HCT116 (cell line): Measurements from ENCODE around the gene MCC. TPM values are rescaled to one million over a fixed set of nuclear protein-coding genes. Genes with fewer than 3 reads are reported as not detected.

Experiments
- ATAC-seq: fragments of 200-7000 bp; cut with Tn5 transposase; 2 replicates; pipeline ENCODE4 v1.9.1; 2020; ENCODE audit warnings: mild to moderate bottlenecking, moderate library complexity
- BruUV-seq: library from RNA; stranded (reverse); fragments of 400-500 nt; replicated peaks from 2 replicates; lab custom pipeline; 2021; lab: Mats Ljungman, UMichigan
- CTCF ChIA-PET: fragments of 300-600 bp; sonication (Branson Sonifier 250); formaldehyde crosslinking; loops from one replicate; lab custom pipeline; 2021; ENCODE audit warnings: antibody characterized with exemption; lab: Charles Lee
- POLR2A ChIA-PET: fragments of 300-600, 350-600 bp; sonication (Branson Sonifier 250); formaldehyde crosslinking; loops from one replicate; lab custom pipeline; 2021; ENCODE audit warnings: antibody characterized with exemption; lab: Charles Lee
- RAD21 ChIA-PET, 2 experiments: fragments of 300-600 bp; sonication (Branson Sonifier 250); formaldehyde crosslinking; loops; one replicate each; lab custom pipeline; 2023; ENCODE audit warnings: low total read pairs in 2 of 2; ENCODE audit not compliant: uncharacterized antibody in 2 of 2, unreplicated experiment in 2 of 2, low non-redundant PET in 1 of 2; lab: Charles Lee
- DNase-seq: peaks from one replicate; pipeline ENCODE4 v3.0.0-alpha.2; 2010; ENCODE audit warnings: low read depth, low spot score
- H2AFZ ChIP-seq: fragments of 200-600 bp; shearing (Covaris generic), sonication (generic); 2 replicates; pipeline ENCODE4 v1.6.1; 2017; ENCODE audit warnings: low read depth, mixed run types, mixed read lengths, antibody characterized with exemption, low read length; ENCODE audit not compliant: poor library complexity, severe bottlenecking
- H3K27ac ChIP-seq: 2 replicates; pipeline ENCODE4 v1.5.1; 2012; ENCODE audit warnings: low read depth, low read length
- H3K27me3 ChIP-seq: fragments of 200-600 bp; sonication (generic); 2 replicates; pipeline ENCODE4 v1.6.1; 2016; ENCODE audit warnings: mixed run types, low read length, mixed read lengths; ENCODE audit not compliant: insufficient read depth
- H3K36me3 ChIP-seq, 2 experiments: fragments of 200-500 bp in 1 of 2; fragments of 200-600 bp in 1 of 2; sonication (Bioruptor generic) in 1 of 2; sonication (generic) in 1 of 2; 2 replicates each; pipeline versions ENCODE4 v1.5.1 to v1.6.1; 2014 to 2016; ENCODE audit warnings: low read length in 2 of 2, inconsistent platforms in 1 of 2, mixed read lengths in 1 of 2, mixed run types in 1 of 2; ENCODE audit not compliant: insufficient read depth in 2 of 2, control insufficient read depth in 1 of 2
- H3K4me1 ChIP-seq, 2 experiments: fragments of 200-600 bp in 1 of 2; sonication (generic) in 1 of 2; 2 replicates each; pipeline versions ENCODE4 v1.5.1 to v1.6.1; 2012 to 2017; ENCODE audit warnings: low read length in 2 of 2, inconsistent platforms in 1 of 2, mild to moderate bottlenecking in 1 of 2, mixed read lengths in 1 of 2, mixed run types in 1 of 2, moderate library complexity in 1 of 2; ENCODE audit not compliant: insufficient read depth in 2 of 2, control insufficient read depth in 1 of 2
- H3K4me2 ChIP-seq: fragments of 200-600 bp; sonication (generic); 2 replicates; pipeline ENCODE4 v1.6.1; 2017; ENCODE audit warnings: mixed run types, low read length, mixed read lengths
- H3K4me3 ChIP-seq, 2 experiments: fragments of 200-600 bp in 1 of 2; sonication (generic) in 1 of 2; replicated peaks in 1 of 2; 2 replicates each; pipeline ENCODE4 v1.5.1; 2011 to 2016; ENCODE audit warnings: low read length in 2 of 2, control low read depth in 1 of 2, low read depth in 1 of 2, mild to moderate bottlenecking in 1 of 2, mixed read lengths in 1 of 2, mixed run types in 1 of 2
- H3K79me2 ChIP-seq: fragments of 200-600 bp; sonication (generic); 2 replicates; pipeline ENCODE4 v1.6.1; 2017; ENCODE audit warnings: mild to moderate bottlenecking, mixed run types, low read length, moderate library complexity, mixed read lengths; ENCODE audit not compliant: insufficient read depth
- H3K9ac ChIP-seq: fragments of 200-600 bp; sonication (generic); 2 replicates; pipeline ENCODE4 v1.6.1; 2016; ENCODE audit warnings: low read length, mixed read lengths
- H3K9me2 ChIP-seq: fragments of 200-600 bp; sonication (generic), shearing (Covaris generic); 2 replicates; pipeline ENCODE4 v1.6.1; 2017; ENCODE audit warnings: mixed run types, mild to moderate bottlenecking, moderate library complexity; ENCODE audit not compliant: insufficient read depth
- H3K9me3 ChIP-seq, 2 experiments: fragments of 200-500 bp in 1 of 2; fragments of 200-600 bp in 1 of 2; sonication (Bioruptor generic) in 1 of 2; sonication (generic) in 1 of 2; 2 replicates each; pipeline ENCODE4 v1.6.1; 2014 to 2017; ENCODE audit warnings: low read length in 2 of 2, mixed read lengths in 2 of 2, inconsistent platforms in 1 of 2, low read depth in 1 of 2, mild to moderate bottlenecking in 1 of 2, mixed run types in 1 of 2, moderate library complexity in 1 of 2; ENCODE audit not compliant: control insufficient read depth in 1 of 2, insufficient read depth in 1 of 2
- H4K20me1 ChIP-seq: fragments of 200-600 bp; sonication (generic), shearing (Covaris generic); 2 replicates; pipeline ENCODE4 v1.6.1; 2017; ENCODE audit warnings: mixed run types, mild to moderate bottlenecking, moderate library complexity; ENCODE audit not compliant: insufficient read depth
- CTCF ChIP-seq, 3 experiments: fragments of 200-600 bp in 1 of 3; sonication (generic) in 1 of 3; IDR thresholded peaks in 2 of 3; conservative IDR thresholded peaks in 1 of 3; 2 replicates each; pipeline ENCODE4 v1.5.1; 2012 to 2017; ENCODE audit warnings: low read depth in 2 of 3, low read length in 2 of 3, antibody characterized with exemption in 1 of 3, borderline replicate concordance in 1 of 3, control low read depth in 1 of 3, mild to moderate bottlenecking in 1 of 3, mixed read lengths in 1 of 3, mixed run types in 1 of 3, moderate library complexity in 1 of 3; ENCODE audit not compliant: insufficient read depth in 1 of 3
- EGR1 ChIP-seq: IDR thresholded peaks from 2 replicates; pipeline ENCODE4 v1.6.1; 2012; ENCODE audit warnings: low read depth
- EZH2 ChIP-seq: fragments of 200-600 bp; sonication (generic); IDR thresholded peaks from 2 replicates; pipeline ENCODE4 v1.6.1; 2017; ENCODE audit warnings: antibody characterized with exemption, mixed run types
- EZH2phosphoT487 ChIP-seq: fragments of 200-600 bp; IDR thresholded peaks from 2 replicates; pipeline ENCODE4 v1.6.1; 2018; ENCODE audit warnings: antibody characterized with exemption, borderline replicate concordance
- FOSL1 ChIP-seq: IDR thresholded peaks from 2 replicates; pipeline ENCODE4 v1.6.1; 2012; ENCODE audit warnings: low read depth
- MAX ChIP-seq: IDR thresholded peaks from 2 replicates; pipeline ENCODE4 v1.6.1; 2012
- POLR2AphosphoS5 ChIP-seq: IDR thresholded peaks from 2 replicates; pipeline ENCODE4 v1.6.1; 2011; ENCODE audit warnings: mild to moderate bottlenecking, low read depth, low read length, moderate library complexity
- RAD21 ChIP-seq: IDR thresholded peaks from 2 replicates; pipeline ENCODE4 v1.6.1; 2012; ENCODE audit warnings: low read depth, mild to moderate bottlenecking
- REST ChIP-seq: IDR thresholded peaks from 2 replicates; pipeline ENCODE4 v1.6.1; 2012; ENCODE audit warnings: low read depth
- SIN3A ChIP-seq: IDR thresholded peaks from 2 replicates; pipeline ENCODE4 v1.6.1; 2012; ENCODE audit warnings: low read depth
- SRF ChIP-seq: IDR thresholded peaks from 2 replicates; pipeline ENCODE4 v1.6.1; 2012; ENCODE audit warnings: low read depth
- YY1 ChIP-seq: IDR thresholded peaks from 2 replicates; pipeline ENCODE4 v1.6.1; 2011; ENCODE audit warnings: low read length, low read depth, moderate library complexity, mild to moderate bottlenecking; ENCODE audit not compliant: insufficient replicate concordance; ENCODE audit errors: extremely low read depth
- ZNF274 ChIP-seq: fragments of 200-500 bp; sonication (Bioruptor generic); IDR thresholded peaks from 2 replicates; pipeline ENCODE4 v1.6.1; 2014; ENCODE audit warnings: mild to moderate bottlenecking, low read depth, low read length, inconsistent platforms
- intact Hi-C: fragments of 100-400 bp; cut with micrococcal nuclease; formaldehyde crosslinking; loops from 2 replicates; pipeline ENCODE4 v1.10.0; 2022
- total RNA-seq: library from RNA; stranded (reverse); gene quantifications from one replicate; pipeline ENCODE4 v1.2.1, GENCODE V29; 2021; ENCODE audit not compliant: unreplicated experiment

MCC gene
- total RNA-seq, 1 experiment from 2014 or later: 20.1 TPM

- H3K27ac ChIP-seq: no peak overlapping the region
- no peaks in the 10 kb centered on the region for H3K27me3 ChIP-seq
- ATAC-seq (no peak), DNase-seq (no peak)
- intact Hi-C loops: no loop called here
- H3K9me3 ChIP-seq: no peaks in the 10 kb centered on the region
- no peak overlapping the region for H3K4me2 ChIP-seq
- H3K4me1 ChIP-seq: peaks cover 0 to 3% of the 10 kb centered on the region in 2 experiments; a peak in 1 of 4 replicates
- BruUV-seq: no TSS peak
- H3K4me3 ChIP-seq: no peak overlapping the region
- no peak overlapping the region for H3K9ac ChIP-seq
- H3K9me2 ChIP-seq: no peaks in the 10 kb centered on the region
- TF ChIP-seq ZNF274 (no peak), CTCF (IDR thresholded peaks at IDR 0.05 in 2 of 3, conservative IDR thresholded peaks at IDR 0.05 in 1 of 3; ENCODE audit: borderline replicate concordance in 1 of 3, insufficient read depth in 1 of 3, low read depth in 2 of 3, low read length in 2 of 3) (no peak), FOSL1 (no peak), SRF (no peak), EGR1 (no peak), MAX (no peak), RAD21 (no peak)
- CTCF ChIA-PET: no interaction called here
- H3K36me3 ChIP-seq: no peaks in the 10 kb centered on the region
- RAD21 ChIA-PET: no interaction called here
- no peaks in the 10 kb centered on the region for H4K20me1 ChIP-seq
- H3K79me2 ChIP-seq: no peaks in the 10 kb centered on the region
- no peak overlapping the region for H2AFZ ChIP-seq
- POLR2A ChIA-PET: no interaction called here
These were observed 205.8 kb downstream of the MCC start for GRCh38 chr5:113282472-113282871.

GRCh38 chr5:113281194-113281593 lies 207.1 kb downstream of the MCC start:
- H3K27ac ChIP-seq: no peak overlapping the region
- H4K20me1 ChIP-seq: no peaks in the 10 kb centered on the region
- no peak overlapping the region for H3K4me2 ChIP-seq
- no peak overlapping the region for H2AFZ ChIP-seq
- intact Hi-C loops: no loop called here
- H3K9me3 ChIP-seq: no peaks in the 10 kb centered on the region
- H3K4me1 ChIP-seq: peaks cover 0 to 3% of the 10 kb centered on the region in 2 experiments; a peak in 1 of 4 replicates
- no peaks in the 10 kb centered on the region for H3K36me3 ChIP-seq
- no peaks in the 10 kb centered on the region for H3K27me3 ChIP-seq
- BruUV-seq: no TSS peak
- DNase-seq (no peak), ATAC-seq (no peak)
- H3K9me2 ChIP-seq: no peaks in the 10 kb centered on the region
- H3K79me2 ChIP-seq: no peaks in the 10 kb centered on the region
- ChIA-PET RAD21 (no interaction called here), POLR2A (no interaction called here), CTCF (no interaction called here)
- no peak overlapping the region for H3K4me3 ChIP-seq
- H3K9ac ChIP-seq: no peak overlapping the region
- TF ChIP-seq SIN3A: no peak
- TF ChIP-seq CTCF (IDR thresholded peaks at IDR 0.05 in 2 of 3, conservative IDR thresholded peaks at IDR 0.05 in 1 of 3; ENCODE audit: borderline replicate concordance in 1 of 3, insufficient read depth in 1 of 3, low read depth in 2 of 3, low read length in 2 of 3): no peak
- no peak for TF ChIP-seq REST
- TF ChIP-seq YY1: no peak
- TF ChIP-seq EZH2phosphoT487: no peak
- TF ChIP-seq POLR2AphosphoS5: no peak
- TF ChIP-seq EZH2: no peak
